ENCODE measurements around the gene PTGFRN.

Gene PTGFRN

DNA sequence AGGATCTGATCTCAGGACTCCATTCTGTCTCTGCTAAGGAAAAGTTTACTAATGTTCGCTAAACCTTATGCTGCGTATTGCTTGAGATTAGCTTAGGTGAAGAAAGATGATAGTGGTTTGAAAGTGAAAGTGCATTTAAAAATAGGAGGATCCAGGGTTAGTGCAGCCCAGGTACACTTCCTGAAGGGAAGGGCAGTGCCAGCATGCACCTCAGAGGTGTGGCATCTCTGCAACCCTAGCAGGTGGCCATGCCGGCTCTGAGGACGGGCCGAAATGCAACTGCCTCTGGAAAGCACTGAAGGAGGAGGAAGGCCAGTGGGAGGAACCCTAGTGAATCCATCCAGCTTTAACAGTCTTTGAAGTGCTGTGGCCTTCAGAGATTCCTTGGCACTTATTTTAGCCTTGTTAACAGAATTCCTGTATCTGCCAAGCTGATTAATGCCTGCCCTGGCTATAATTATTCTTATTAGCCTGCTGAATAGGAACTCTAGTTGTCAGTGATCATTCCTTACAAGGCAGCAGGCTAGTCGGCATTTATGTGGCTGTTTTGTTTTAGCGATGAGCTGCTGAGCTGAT lies 5.5 kb downstream of the PTGFRN start:
- H3K9me3 ChIP-seq (ENCODE audit: control extremely low read depth in 1 of 5, control insufficient read depth in 4 of 5, insufficient read depth in 2 of 5, low read depth in 1 of 5, low read length in 4 of 5) = no peaks in the 10 kb centered on the region
- no peak overlapping the region for H3K27ac ChIP-seq (ENCODE audit: insufficient read depth in 1 of 2, low read depth in 1 of 2, low read length in 2 of 2, poor library complexity in 1 of 2, severe bottlenecking in 2 of 2)
- CTCF ChIA-PET = interaction anchor here (0.7 to 1.5 kb wide), 3 partner anchors 16 to 20 kb away, joined by 3 to 4 read pairs (median 4); no protein-coding TSS in a partner anchor
- H3K4me3 ChIP-seq (ENCODE audit: control insufficient read depth in 1 of 7, extremely low read depth in 1 of 7, insufficient read depth in 4 of 7, low read depth in 2 of 7, low read length in 6 of 7) = no peak overlapping the region
- H3K4me1 ChIP-seq (ENCODE audit: control extremely low read depth in 1 of 4, control insufficient read depth in 4 of 4, insufficient read depth in 4 of 4, low read length in 3 of 4) = peaks cover 0 to 8% (median 6%) of the 10 kb centered on the region in 4 experiments
- no peak for DNase-seq
- no peaks in the 10 kb centered on the region for H3K36me3 ChIP-seq (ENCODE audit: control insufficient read depth in 4 of 4, insufficient read depth in 4 of 4, low read length in 3 of 4)
- H3K27me3 ChIP-seq (replicated peaks in 2 of 5; ENCODE audit: control insufficient read depth in 4 of 5, insufficient read depth in 5 of 5, low read length in 4 of 5) = peaks cover 3 to 41% (median 28%) of the 10 kb centered on the region in 5 experiments
- whole genome bisulfite sequencing (ENCODE audit: insufficient coverage) = 96% methylated on average over 7 of the region's 7 CpGs
- POLR2A ChIA-PET = no interaction called here

DNA sequence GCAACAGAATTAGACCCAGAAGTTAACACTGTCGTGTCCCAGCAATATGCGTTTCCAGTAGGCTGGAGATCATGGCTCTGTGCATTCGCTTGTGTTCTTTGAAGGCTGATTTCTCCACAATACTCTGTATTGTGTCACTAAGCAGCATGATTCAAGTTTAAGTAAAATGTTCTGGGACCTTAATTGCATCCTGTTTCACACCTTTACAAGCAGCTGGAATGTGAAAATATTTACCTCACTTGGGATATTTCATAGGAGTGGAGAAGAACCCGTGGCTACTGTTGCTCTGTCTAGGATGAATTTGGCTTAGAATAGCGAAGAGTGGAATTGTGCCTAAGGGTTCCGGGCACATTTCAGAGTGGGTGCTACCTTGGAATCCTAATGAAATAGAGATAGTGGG lies 6.3 kb downstream of the PTGFRN start:
- no peak for DNase-seq
- peaks cover 3 to 33% (median 23%) of the 10 kb centered on the region in 5 experiments for H3K27me3 ChIP-seq (replicated peaks in 2 of 5; ENCODE audit: control insufficient read depth in 4 of 5, insufficient read depth in 5 of 5, low read length in 4 of 5)
- no peaks in the 10 kb centered on the region for H3K4me1 ChIP-seq (ENCODE audit: control extremely low read depth in 1 of 4, control insufficient read depth in 4 of 4, insufficient read depth in 4 of 4, low read length in 3 of 4)
- CTCF ChIA-PET = interaction anchor here (0.7 kb wide), 2 partner anchors 19 to 122 kb away, joined by 3 read pairs; no protein-coding TSS in a partner anchor
- POLR2A ChIA-PET = no interaction called here
- WGBS (ENCODE audit: insufficient coverage) = 98% methylated on average over 6 of the region's 6 CpGs
- no peaks in the 10 kb centered on the region for H3K9me3 ChIP-seq (ENCODE audit: control extremely low read depth in 1 of 5, control insufficient read depth in 4 of 5, insufficient read depth in 2 of 5, low read depth in 1 of 5, low read length in 4 of 5)
- H3K36me3 ChIP-seq (ENCODE audit: control insufficient read depth in 4 of 4, insufficient read depth in 4 of 4, low read length in 3 of 4) = no peaks in the 10 kb centered on the region
- no peak overlapping the region for H3K27ac ChIP-seq (ENCODE audit: insufficient read depth in 1 of 2, low read depth in 1 of 2, low read length in 2 of 2, poor library complexity in 1 of 2, severe bottlenecking in 2 of 2)
- H3K4me3 ChIP-seq (ENCODE audit: control insufficient read depth in 1 of 7, extremely low read depth in 1 of 7, insufficient read depth in 4 of 7, low read depth in 2 of 7, low read length in 6 of 7) = no peak overlapping the region

GRCh38 chr1:116916533-116917445 lies 7.1 kb downstream of the PTGFRN start:
- ChIA-PET CTCF (interaction anchor here (0.7 kb wide), 1 partner anchor 123 kb away, joined by 3 read pairs; no protein-coding TSS in a partner anchor), POLR2A (no interaction called here)
- Histone ChIP-seq H3K9me3 (ENCODE audit: control extremely low read depth in 1 of 5, control insufficient read depth in 4 of 5, insufficient read depth in 2 of 5, low read depth in 1 of 5, low read length in 4 of 5) (no peaks in the 10 kb centered on the region), H3K4me3 (ENCODE audit: control insufficient read depth in 1 of 7, extremely low read depth in 1 of 7, insufficient read depth in 4 of 7, low read depth in 2 of 7, low read length in 6 of 7) (no peak overlapping the region), H3K36me3 (ENCODE audit: control insufficient read depth in 4 of 4, insufficient read depth in 4 of 4, low read length in 3 of 4) (no peaks in the 10 kb centered on the region), H3K27ac (ENCODE audit: insufficient read depth in 1 of 2, low read depth in 1 of 2, low read length in 2 of 2, poor library complexity in 1 of 2, severe bottlenecking in 2 of 2) (no peak overlapping the region), H3K4me1 (ENCODE audit: control extremely low read depth in 1 of 4, control insufficient read depth in 4 of 4, insufficient read depth in 4 of 4, low read length in 3 of 4) (no peaks in the 10 kb centered on the region), H3K27me3 (replicated peaks in 2 of 5; ENCODE audit: control insufficient read depth in 4 of 5, insufficient read depth in 5 of 5, low read length in 4 of 5) (peaks cover 0 to 25% (median 16%) of the 10 kb centered on the region in 5 experiments)
- DNase-seq = no peak
- 94% methylated on average over 9 of the region's 14 CpGs for WGBS (ENCODE audit: insufficient coverage)

DNA sequence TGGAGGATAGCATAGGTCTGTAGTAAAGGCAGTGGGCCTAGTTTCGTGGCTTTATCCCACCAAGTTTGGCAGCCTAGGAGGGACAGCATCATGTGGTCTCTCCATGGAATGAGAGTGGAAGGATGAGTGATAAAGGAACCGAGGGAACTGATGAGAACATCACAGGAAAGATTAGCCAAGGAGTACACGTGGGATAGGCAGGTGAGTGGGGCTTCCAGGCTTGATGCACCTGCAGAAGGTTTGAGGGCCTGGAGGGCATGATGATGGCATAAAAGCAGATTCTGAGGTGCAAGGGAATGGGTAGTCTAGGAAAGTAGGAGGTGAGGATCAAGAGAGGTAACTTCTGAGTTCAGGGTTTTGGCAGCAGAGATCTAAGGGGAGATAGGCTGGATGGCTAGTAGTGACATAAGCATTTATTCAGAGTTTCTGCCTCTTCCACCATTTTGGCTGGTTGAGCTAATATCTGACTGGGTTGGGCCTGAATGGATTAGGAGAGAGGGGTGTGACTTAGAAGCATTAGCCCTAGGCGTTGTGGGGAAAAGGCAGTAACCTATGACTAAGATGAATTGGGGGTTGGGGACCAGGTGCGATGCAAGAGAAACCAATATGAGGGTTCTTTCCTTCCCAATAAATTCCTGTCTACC lies 9.1 kb downstream of the PTGFRN start:
- CTCF ChIA-PET = no interaction called here
- peaks cover 0 to 12% (median 0%) of the 10 kb centered on the region in 5 experiments for H3K27me3 ChIP-seq (replicated peaks in 2 of 5; ENCODE audit: control insufficient read depth in 4 of 5, insufficient read depth in 5 of 5, low read length in 4 of 5)
- WGBS (ENCODE audit: insufficient coverage) = 98% methylated on average over 5 of the region's 5 CpGs
- no peak for DNase-seq
- H3K36me3 ChIP-seq (ENCODE audit: control insufficient read depth in 4 of 4, insufficient read depth in 4 of 4, low read length in 3 of 4) = no peaks in the 10 kb centered on the region
- no peaks in the 10 kb centered on the region for H3K9me3 ChIP-seq (ENCODE audit: control extremely low read depth in 1 of 5, control insufficient read depth in 4 of 5, insufficient read depth in 2 of 5, low read depth in 1 of 5, low read length in 4 of 5)
- POLR2A ChIA-PET = no interaction called here
- no peak overlapping the region for H3K4me3 ChIP-seq (ENCODE audit: control insufficient read depth in 1 of 7, extremely low read depth in 1 of 7, insufficient read depth in 4 of 7, low read depth in 2 of 7, low read length in 6 of 7)
- no peaks in the 10 kb centered on the region for H3K4me1 ChIP-seq (ENCODE audit: control extremely low read depth in 1 of 4, control insufficient read depth in 4 of 4, insufficient read depth in 4 of 4, low read length in 3 of 4)
- no peak overlapping the region for H3K27ac ChIP-seq (ENCODE audit: insufficient read depth in 1 of 2, low read depth in 1 of 2, low read length in 2 of 2, poor library complexity in 1 of 2, severe bottlenecking in 2 of 2)

DNA sequence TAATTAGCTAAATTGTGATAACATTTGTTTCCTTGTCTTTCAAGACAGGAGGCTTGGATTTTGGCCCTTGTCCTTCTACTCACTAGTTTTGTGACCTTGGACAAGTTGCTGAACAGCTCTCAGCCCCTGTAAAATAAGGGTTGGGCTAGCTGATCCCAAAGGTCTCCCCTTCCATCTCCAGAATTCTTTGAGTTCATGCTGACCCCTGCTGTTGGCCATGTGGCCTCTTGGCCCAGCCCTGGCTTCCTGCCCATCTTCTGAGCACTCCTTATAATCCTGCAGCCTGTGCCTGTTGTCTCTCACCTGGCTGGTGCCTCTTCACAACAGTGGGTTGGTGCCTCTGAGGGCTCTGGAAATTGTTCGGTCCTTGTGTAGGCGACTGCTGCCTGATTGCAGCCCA lies 10.1 kb downstream of the PTGFRN start:
- H3K4me1 ChIP-seq (ENCODE audit: control extremely low read depth in 1 of 4, control insufficient read depth in 4 of 4, insufficient read depth in 4 of 4, low read length in 3 of 4) = no peaks in the 10 kb centered on the region

GRCh38 chr1:116920211-116920610 lies 10.5 kb downstream of the PTGFRN start:
- no peak overlapping the region for H3K27ac ChIP-seq (ENCODE audit: insufficient read depth in 1 of 2, low read depth in 1 of 2, low read length in 2 of 2, poor library complexity in 1 of 2, severe bottlenecking in 2 of 2)
- H3K4me1 ChIP-seq (ENCODE audit: control extremely low read depth in 1 of 4, control insufficient read depth in 4 of 4, insufficient read depth in 4 of 4, low read length in 3 of 4) = no peaks in the 10 kb centered on the region
- POLR2A ChIA-PET = no interaction called here
- CTCF ChIA-PET = no interaction called here
- WGBS (ENCODE audit: insufficient coverage) = no CpG with 5 or more reads among the region's 1 CpG
- H3K9me3 ChIP-seq (ENCODE audit: control extremely low read depth in 1 of 5, control insufficient read depth in 4 of 5, insufficient read depth in 2 of 5, low read depth in 1 of 5, low read length in 4 of 5) = no peaks in the 10 kb centered on the region
- no peaks in the 10 kb centered on the region for H3K36me3 ChIP-seq (ENCODE audit: control insufficient read depth in 4 of 4, insufficient read depth in 4 of 4, low read length in 3 of 4)
- no peak overlapping the region for H3K4me3 ChIP-seq (ENCODE audit: control insufficient read depth in 1 of 7, extremely low read depth in 1 of 7, insufficient read depth in 4 of 7, low read depth in 2 of 7, low read length in 6 of 7)
- peaks cover 0 to 4% (median 0%) of the 10 kb centered on the region in 5 experiments for H3K27me3 ChIP-seq (replicated peaks in 2 of 5; ENCODE audit: control insufficient read depth in 4 of 5, insufficient read depth in 5 of 5, low read length in 4 of 5)
- DNase-seq = no peak

More for the DNA sequence above, 10.1 kb downstream of the PTGFRN start:
- ChIA-PET CTCF (no interaction called here), POLR2A (no interaction called here)
- no peaks in the 10 kb centered on the region for H3K36me3 ChIP-seq (ENCODE audit: control insufficient read depth in 4 of 4, insufficient read depth in 4 of 4, low read length in 3 of 4)
- no peak overlapping the region for H3K4me3 ChIP-seq (ENCODE audit: control insufficient read depth in 1 of 7, extremely low read depth in 1 of 7, insufficient read depth in 4 of 7, low read depth in 2 of 7, low read length in 6 of 7)
- no peak for DNase-seq
- WGBS (ENCODE audit: insufficient coverage) = 50% methylated on average over 2 of the region's 2 CpGs
- H3K9me3 ChIP-seq (ENCODE audit: control extremely low read depth in 1 of 5, control insufficient read depth in 4 of 5, insufficient read depth in 2 of 5, low read depth in 1 of 5, low read length in 4 of 5) = no peaks in the 10 kb centered on the region
- H3K27ac ChIP-seq (ENCODE audit: insufficient read depth in 1 of 2, low read depth in 1 of 2, low read length in 2 of 2, poor library complexity in 1 of 2, severe bottlenecking in 2 of 2) = no peak overlapping the region
- H3K27me3 ChIP-seq (replicated peaks in 2 of 5; ENCODE audit: control insufficient read depth in 4 of 5, insufficient read depth in 5 of 5, low read length in 4 of 5) = peaks cover 0 to 4% (median 0%) of the 10 kb centered on the region in 5 experiments

All from common myeloid progenitor, CD34-positive (primary cell).